Endothelial cell of umbilical vein (primary cell): Measurements from ENCODE around the gene FNDC1. TPM values are rescaled to one million over a fixed set of nuclear protein-coding genes. Genes with fewer than 3 reads are reported as not detected.

Experiments used
- BruUV-seq: library from RNA; stranded (reverse); fragments of 400-500 nt; replicated peaks from 2 replicates; lab custom pipeline; 2021; lab: Mats Ljungman, UMichigan
- CTCF ChIA-PET: fragments of 300-600, 350-600 bp; sonication (Branson Sonifier 250); formaldehyde crosslinking; loops from one replicate; lab custom pipeline; 2021; ENCODE audit warnings: antibody characterized with exemption, inconsistent platforms; lab: Charles Lee
- POLR2A ChIA-PET: fragments of 300-600, 350-600 bp; sonication (Branson Sonifier 250); formaldehyde crosslinking; loops from one replicate; lab custom pipeline; 2021; ENCODE audit warnings: antibody characterized with exemption, inconsistent platforms; lab: Charles Lee
- DNase-seq: peaks from one replicate; pipeline ENCODE4 v3.0.0-alpha.2; 2011; ENCODE audit warnings: low read depth, low spot score
- FAIRE-seq: peaks from 2 replicates; lab custom pipeline; 2011; peaks lifted over from hg19 to GRCh38; lab: Jason Lieb, UNC
- H2AFZ ChIP-seq: 2 replicates; pipeline ENCODE4 v1.6.0; 2012; ENCODE audit warnings: low read depth, low read length, control low read depth, inconsistent platforms
- H3K27ac ChIP-seq: 2 replicates; pipeline ENCODE4 v1.5.1; 2011; ENCODE audit warnings: low read depth, mild to moderate bottlenecking, control low read depth, low read length, moderate library complexity; ENCODE audit not compliant: insufficient read depth
- H3K27me3 ChIP-seq, 2 experiments: 2 replicates each; pipeline versions ENCODE4 v1.6.0 to v1.6.1; 2011; ENCODE audit warnings: low read length in 2 of 2, mixed read lengths in 1 of 2; ENCODE audit not compliant: control insufficient read depth in 2 of 2, insufficient read depth in 2 of 2
- H3K36me3 ChIP-seq, 2 experiments: 2 replicates in 1 of 2; 3 replicates in 1 of 2; pipeline ENCODE4 v1.5.1; 2011; ENCODE audit warnings: low read length in 2 of 2, mild to moderate bottlenecking in 1 of 2, moderate library complexity in 1 of 2; ENCODE audit not compliant: control insufficient read depth in 2 of 2, insufficient read depth in 2 of 2; ENCODE audit errors: extremely low read depth in 1 of 2
- H3K4me1 ChIP-seq: 3 replicates; pipeline ENCODE4 v1.5.1; 2011; ENCODE audit warnings: mild to moderate bottlenecking, low read length; ENCODE audit not compliant: control insufficient read depth, insufficient read depth; ENCODE audit errors: extremely low read depth
- H3K4me2 ChIP-seq: 2 replicates; pipeline ENCODE4 v1.6.1; 2011; ENCODE audit warnings: low read length, control low read depth, mixed read lengths; ENCODE audit not compliant: insufficient read depth
- H3K4me3 ChIP-seq, 3 experiments: fragments of 200-600 bp in 1 of 3; sonication (generic), shearing (Covaris generic) in 1 of 3; replicated peaks in 1 of 3; 2 replicates each; pipeline ENCODE4 v1.5.1; 2011 to 2016; ENCODE audit warnings: control low read depth in 3 of 3, low read length in 3 of 3, mild to moderate bottlenecking in 2 of 3, inconsistent platforms in 1 of 3, low read depth in 1 of 3, moderate library complexity in 1 of 3; ENCODE audit not compliant: insufficient read depth in 1 of 3
- H3K79me2 ChIP-seq: 2 replicates; pipeline ENCODE4 v1.6.0; 2012; ENCODE audit warnings: low read length, inconsistent platforms; ENCODE audit not compliant: control insufficient read depth, insufficient read depth
- H3K9ac ChIP-seq: replicated peaks from 2 replicates; pipeline ENCODE3; 2011; ENCODE audit warnings: low read length, control low read depth; ENCODE audit not compliant: insufficient read depth; ENCODE audit errors: extremely low read depth
- H3K9me1 ChIP-seq: replicated peaks from 3 replicates; pipeline ENCODE4 v1.6.0; 2011; ENCODE audit warnings: mild to moderate bottlenecking, low read length; ENCODE audit not compliant: control insufficient read depth, insufficient read depth; ENCODE audit errors: extremely low read depth
- H3K9me3 ChIP-seq: replicated peaks from 2 replicates; pipeline ENCODE4 v1.5.1; 2012; ENCODE audit warnings: low read length, inconsistent platforms; ENCODE audit not compliant: control insufficient read depth, insufficient read depth
- H4K20me1 ChIP-seq: replicated peaks from 2 replicates; pipeline ENCODE3; 2011; ENCODE audit warnings: mild to moderate bottlenecking, low read length; ENCODE audit not compliant: control insufficient read depth, insufficient read depth; ENCODE audit errors: extremely low read depth
- CTCF ChIP-seq, 2 donors: IDR thresholded peaks; 1 replicate in 1 of 2; 2 replicates in 1 of 2; pipeline ENCODE4 v1.5.1; 2011; ENCODE audit warnings: low read length in 2 of 2, mild to moderate bottlenecking in 2 of 2, moderate library complexity in 2 of 2, control low read depth in 1 of 2, inconsistent platforms in 1 of 2, low read depth in 1 of 2; ENCODE audit not compliant: insufficient read depth in 1 of 2; ENCODE audit errors: extremely low read depth in 1 of 2
- EZH2 ChIP-seq: IDR thresholded peaks from 2 replicates; pipeline ENCODE4 v1.6.1; 2012; ENCODE audit warnings: borderline replicate concordance, low read depth, mild to moderate bottlenecking, moderate library complexity, low read length, inconsistent platforms; ENCODE audit not compliant: severe bottlenecking
- FOS ChIP-seq: IDR thresholded peaks from 2 replicates; pipeline ENCODE4 v1.6.1; 2011; ENCODE audit warnings: mild to moderate bottlenecking, low read length, moderate library complexity, borderline replicate concordance; ENCODE audit not compliant: insufficient read depth
- GATA2 ChIP-seq: IDR thresholded peaks from 2 replicates; pipeline ENCODE4 v1.7.0; 2011; ENCODE audit warnings: low read depth, mild to moderate bottlenecking, moderate library complexity, mixed read lengths, low read length; ENCODE audit not compliant: insufficient read length, insufficient read depth
- JUN ChIP-seq: IDR thresholded peaks from 2 replicates; pipeline ENCODE4 v1.6.1; 2011; ENCODE audit warnings: borderline replicate concordance, low read depth; ENCODE audit not compliant: insufficient read length, insufficient read depth
- MAX ChIP-seq: IDR thresholded peaks from 2 replicates; pipeline ENCODE4 v1.6.1; 2011; ENCODE audit not compliant: insufficient read depth, insufficient read length
- MYC ChIP-seq: IDR thresholded peaks from one replicate; pipeline ENCODE4 v1.6.1; 2011; ENCODE audit warnings: mild to moderate bottlenecking, low read depth, low read length
- POLR2A ChIP-seq: IDR thresholded peaks from 2 replicates; pipeline ENCODE4 v1.6.1; 2012; ENCODE audit warnings: low read depth, mild to moderate bottlenecking, control low read depth, low read length
- POLR2AphosphoS5 ChIP-seq: IDR thresholded peaks from 2 replicates; pipeline ENCODE4 v1.6.1; 2012; ENCODE audit warnings: low read depth, mild to moderate bottlenecking, control low read depth, low read length, moderate library complexity; ENCODE audit not compliant: insufficient read depth
- dilution Hi-C: fragments of 300-500 bp; cut with MboI; formaldehyde crosslinking; loops from one replicate; pipeline ENCODE4 v1.15.0; 2019; ENCODE audit warnings: low sequenced_read_pairs; ENCODE audit not compliant: extremely low pct_ligation_motif_present
- intact Hi-C: fragments of 100-400 bp; cut with micrococcal nuclease; formaldehyde crosslinking; loops from one replicate; pipeline ENCODE4 v1.10.0; 2022
- polyA plus RNA-seq, 4 experiments: library from polyadenylated mRNA; depleted of rRNA in 3 of 4; stranded (reverse) in 3 of 4; unstranded in 1 of 4; fragments of >200 nt; gene quantifications; 2 replicates each; pipeline versions ENCODE4 v1.2.1 to v1.2.3, GENCODE V29; 2011 to 2012; ENCODE audit warnings: missing spikeins in 1 of 4
- total RNA-seq: library from RNA; stranded (reverse); gene quantifications from 2 replicates; pipeline ENCODE4 v1.2.3, GENCODE V29; 2021

The FNDC1 gene
- total and polyA plus RNA-seq, 2 donors (not counting 3 experiments of a cell fraction or from before 2014, with no cell fraction given), result 0.04 TPM; not detected in 1

- Histone ChIP-seq H3K27me3 (no peaks in the 10 kb centered on the region), H3K36me3 (no peaks in the 10 kb centered on the region), H3K4me1 (no peaks in the 10 kb centered on the region), H3K9me1 (no peaks in the 10 kb centered on the region), H3K9ac (no peak overlapping the region), H3K79me2 (no peaks in the 10 kb centered on the region), H3K27ac (no peak overlapping the region), H3K9me3 (peaks cover 1% of the 10 kb centered on the region), H3K4me3 (no peak overlapping the region), H3K4me2 (no peak overlapping the region), H4K20me1 (no peaks in the 10 kb centered on the region), H2AFZ (no peak overlapping the region)
- BruUV-seq, result no TSS peak
- no peak for TF ChIP-seq POLR2A
- TF ChIP-seq MAX, result no peak
- TF ChIP-seq CTCF (IDR thresholded peaks at IDR 0.05; ENCODE audit: extremely low read depth in 1 of 2, insufficient read depth in 1 of 2, low read depth in 1 of 2, low read length in 2 of 2), result no peak
- TF ChIP-seq POLR2AphosphoS5, result no peak
- TF ChIP-seq EZH2, result no peak
- no peak for TF ChIP-seq JUN
- no peak for TF ChIP-seq MYC
- no peak for TF ChIP-seq FOS
- no peak for TF ChIP-seq GATA2
- intact Hi-C loops, result no loop called here
- DNase-seq (no peak), FAIRE-seq (no peak)
- POLR2A ChIA-PET, result no interaction called here
- dilution Hi-C loops, result no loop called here
- CTCF ChIA-PET, result no interaction called here
Measured at GRCh38 chr6:159278626-159279025, 109.4 kb downstream of the FNDC1 start.
